Measurements from ENCODE around the gene NINJ1.

- TF ChIP-seq CTCF (IDR thresholded peaks at IDR 0.05) = no peak
- TF ChIP-seq ZFX (IDR thresholded peaks at IDR 0.05; ENCODE audit: borderline replicate concordance) = no peak
Measured at GRCh38 chr9:93093127-93093876, 40.7 kb downstream of the NINJ1 start.

Measured in 22Rv1 (cell line).